Duodenal mucosa (tissue), 2 donors: Measurements from ENCODE around the gene NAGA.

Source experiments
- H3K27ac ChIP-seq: one replicate; pipeline ENCODE4 v1.7.0; 2013; ENCODE audit warnings: low read depth, low read length
- H3K27me3 ChIP-seq, 2 donors: one replicate each; pipeline ENCODE4 v1.7.0; 2013; ENCODE audit warnings: low read length in 2 of 2, control low read depth in 1 of 2; ENCODE audit not compliant: insufficient read depth in 2 of 2, control insufficient read depth in 1 of 2
- H3K36me3 ChIP-seq, 2 donors: one replicate each; pipeline ENCODE4 v1.7.0; 2013; ENCODE audit warnings: low read length in 2 of 2, control low read depth in 1 of 2; ENCODE audit not compliant: insufficient read depth in 2 of 2, control insufficient read depth in 1 of 2
- H3K4me1 ChIP-seq, 2 donors: one replicate each; pipeline ENCODE4 v1.7.0; 2013; ENCODE audit warnings: low read length in 2 of 2, control low read depth in 1 of 2; ENCODE audit not compliant: insufficient read depth in 2 of 2, control insufficient read depth in 1 of 2
- H3K4me3 ChIP-seq, 2 donors: one replicate each; pipeline ENCODE4 v1.7.0; 2013; ENCODE audit warnings: low read length in 2 of 2, low read depth in 1 of 2
- H3K9ac ChIP-seq, 2 donors: one replicate each; pipeline ENCODE4 v1.7.0; 2013; ENCODE audit warnings: low read length in 2 of 2, low read depth in 1 of 2
- H3K9me3 ChIP-seq, 2 donors: one replicate each; pipeline ENCODE4 v1.7.0; 2013; ENCODE audit warnings: low read length in 2 of 2, control low read depth in 1 of 2; ENCODE audit not compliant: control insufficient read depth in 1 of 2

Gene NAGA

DNA sequence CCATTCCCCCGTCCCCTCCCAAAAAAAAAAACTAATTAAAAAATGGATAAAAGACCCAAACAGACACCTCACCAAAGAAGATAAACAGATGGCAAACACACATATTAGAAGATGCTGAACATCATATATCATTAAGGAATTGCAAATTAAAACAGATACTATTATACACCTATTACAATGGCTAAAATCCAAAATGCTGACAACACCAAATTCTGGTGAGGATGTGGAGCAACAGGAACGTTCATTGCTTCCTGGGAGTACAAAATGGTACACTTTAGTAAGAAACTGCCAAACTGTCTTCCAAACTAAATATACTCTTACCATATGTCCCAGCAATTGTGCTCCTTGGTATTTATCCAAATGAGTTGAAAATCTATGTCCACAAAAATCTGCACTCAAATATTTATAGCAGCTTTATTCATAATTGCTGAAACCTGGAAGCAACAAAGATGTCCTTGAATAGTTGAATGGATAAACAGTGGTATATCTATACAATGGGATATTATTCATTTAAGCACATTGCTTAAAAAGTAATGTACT lies 19.9 kb downstream of the NAGA start:
- Histone ChIP-seq H3K36me3 (no peaks in the 10 kb centered on the region), H3K9me3 (no peaks in the 10 kb centered on the region), H3K4me3 (no peak overlapping the region), H3K27ac (no peak overlapping the region), H3K9ac (no peak overlapping the region), H3K27me3 (no peaks in the 10 kb centered on the region), H3K4me1 (no peaks in the 10 kb centered on the region)

DNA sequence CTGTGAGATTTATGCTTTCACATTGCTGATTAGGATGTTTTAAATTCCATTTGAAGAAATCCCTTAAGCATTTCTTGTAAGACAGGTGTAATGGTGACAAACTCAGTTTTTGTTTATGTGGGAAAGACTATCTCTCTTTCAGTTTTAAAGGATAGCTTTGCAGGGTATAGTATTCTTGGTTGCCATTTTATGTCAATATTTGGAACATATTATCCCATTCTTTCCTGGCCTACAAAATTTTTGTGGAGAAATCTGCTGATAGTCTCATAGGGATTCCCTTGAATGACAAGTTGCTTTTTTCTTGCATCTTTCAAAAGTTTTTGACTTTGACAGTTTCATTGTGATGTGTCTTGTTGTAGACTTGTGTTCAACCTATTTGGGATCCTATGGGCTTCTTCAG lies 28.8 kb downstream of the NAGA start:
- peaks cover 8 to 9% of the 10 kb centered on the region in 2 donors for H3K9me3 ChIP-seq
- H3K4me3 ChIP-seq: no peak overlapping the region
- no peak overlapping the region for H3K27ac ChIP-seq
- H3K36me3 ChIP-seq: no peaks in the 10 kb centered on the region
- no peaks in the 10 kb centered on the region for H3K27me3 ChIP-seq
- H3K4me1 ChIP-seq: no peaks in the 10 kb centered on the region
- no peak overlapping the region for H3K9ac ChIP-seq

GRCh38 chr22:42039271-42039670 lies 31.3 kb downstream of the NAGA start:
- Histone ChIP-seq H3K9me3 (peaks cover 8 to 9% of the 10 kb centered on the region in 2 donors), H3K27me3 (no peaks in the 10 kb centered on the region), H3K4me3 (no peak overlapping the region), H3K27ac (no peak overlapping the region), H3K36me3 (no peaks in the 10 kb centered on the region), H3K4me1 (no peaks in the 10 kb centered on the region), H3K9ac (no peak overlapping the region)

DNA sequence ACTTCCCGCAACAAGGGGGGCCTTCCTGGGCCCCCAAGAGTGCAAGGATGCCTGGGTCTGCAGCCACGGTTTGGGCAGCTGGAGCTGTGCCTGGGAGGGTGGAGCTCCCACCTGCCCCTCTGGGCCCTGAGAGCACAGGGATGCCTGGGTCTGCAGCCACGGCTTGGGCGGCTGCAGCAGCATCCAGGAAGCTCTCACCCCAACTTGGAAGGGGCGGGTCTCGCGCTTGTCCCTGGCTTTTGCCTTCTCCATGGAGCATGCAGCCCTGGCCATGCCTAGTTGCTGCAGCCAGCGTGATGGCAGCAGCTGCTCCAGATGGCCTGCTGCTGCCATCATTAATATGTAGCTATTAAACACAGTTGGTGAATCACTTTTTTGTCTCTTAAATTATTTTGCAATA lies 35.4 kb downstream of the NAGA start:
- H3K27me3 ChIP-seq: no peaks in the 10 kb centered on the region
- H3K4me3 ChIP-seq: no peak overlapping the region
- no peaks in the 10 kb centered on the region for H3K36me3 ChIP-seq
- H3K9ac ChIP-seq: no peak overlapping the region
- H3K9me3 ChIP-seq: peaks cover 4 to 8% of the 10 kb centered on the region in 2 donors
- H3K27ac ChIP-seq: no peak overlapping the region
- no peaks in the 10 kb centered on the region for H3K4me1 ChIP-seq

DNA sequence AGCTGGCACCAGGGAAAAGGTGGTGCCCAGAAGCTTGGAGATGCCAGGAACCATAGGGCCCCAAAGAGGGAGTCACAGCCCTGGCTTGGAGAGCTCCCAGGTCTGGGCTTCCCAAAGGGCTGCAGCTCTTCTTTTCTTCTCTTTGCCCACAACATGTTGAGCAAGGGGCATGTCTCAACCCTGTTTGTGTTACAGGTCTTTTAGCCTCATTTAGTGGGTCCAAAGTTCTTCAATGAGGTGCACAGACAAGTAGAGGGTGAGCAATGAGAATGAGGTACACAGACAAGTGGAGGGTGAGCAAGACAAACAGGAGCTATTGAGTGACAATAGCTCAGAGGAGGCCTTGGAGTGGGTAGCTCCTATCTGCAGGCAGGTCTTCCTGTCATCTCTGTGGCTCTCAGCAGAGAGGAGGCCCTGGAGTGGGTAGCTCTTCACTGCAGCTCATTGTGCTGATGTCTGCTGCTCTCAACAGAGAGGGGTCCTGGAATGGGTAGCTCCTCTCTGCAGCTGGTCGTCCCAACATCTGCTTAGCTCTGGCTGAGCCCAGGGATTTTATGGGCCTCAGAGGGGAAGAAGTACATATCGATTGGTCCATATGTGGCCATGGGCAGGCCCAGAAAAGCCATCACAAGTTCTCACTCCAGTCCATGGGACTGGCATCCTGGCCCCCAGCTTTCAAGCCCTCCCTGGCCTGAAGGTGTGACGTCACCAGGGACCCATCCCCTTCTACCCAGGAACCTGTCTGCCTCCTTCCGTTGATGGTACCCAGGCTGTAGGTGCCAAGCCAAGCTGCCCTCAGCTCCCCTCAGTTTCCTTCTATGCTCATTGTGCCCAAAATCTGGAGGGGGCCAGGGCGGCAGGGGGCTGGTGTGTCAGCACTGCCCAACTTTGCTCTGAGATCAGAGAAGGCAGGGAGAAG lies 37.1 kb downstream of the NAGA start:
- Histone ChIP-seq H3K9ac (no peak overlapping the region), H3K4me1 (no peaks in the 10 kb centered on the region), H3K36me3 (no peaks in the 10 kb centered on the region), H3K9me3 (peaks cover 4 to 8% of the 10 kb centered on the region in 2 donors), H3K27me3 (no peaks in the 10 kb centered on the region), H3K4me3 (no peak overlapping the region), H3K27ac (no peak overlapping the region)

DNA sequence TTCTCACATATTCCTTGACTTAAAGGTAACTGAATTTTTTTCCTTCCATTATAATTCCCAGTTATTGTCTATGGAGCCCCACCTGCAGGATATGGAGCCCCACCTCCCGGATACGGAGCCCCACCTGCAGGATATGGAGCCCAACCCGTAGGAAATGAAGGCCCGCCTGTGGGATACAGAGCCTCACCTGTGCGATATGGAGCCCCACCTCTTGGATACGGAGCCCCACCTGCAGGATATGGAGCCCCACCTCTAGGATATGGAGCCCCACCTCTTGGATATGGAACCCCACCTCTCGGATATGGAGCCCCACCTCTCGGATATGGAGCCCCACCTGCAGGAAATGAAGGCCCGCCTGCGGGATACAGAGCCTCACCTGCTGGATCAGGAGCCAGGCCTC lies 43.9 kb downstream of the NAGA start:
- Histone ChIP-seq H3K4me3 (no peak overlapping the region), H3K27me3 (no peaks in the 10 kb centered on the region), H3K9ac (no peak overlapping the region), H3K27ac (no peak overlapping the region), H3K36me3 (no peaks in the 10 kb centered on the region), H3K4me1 (peaks cover 9 to 11% of the 10 kb centered on the region in 2 donors), H3K9me3 (no peaks in the 10 kb centered on the region)

DNA sequence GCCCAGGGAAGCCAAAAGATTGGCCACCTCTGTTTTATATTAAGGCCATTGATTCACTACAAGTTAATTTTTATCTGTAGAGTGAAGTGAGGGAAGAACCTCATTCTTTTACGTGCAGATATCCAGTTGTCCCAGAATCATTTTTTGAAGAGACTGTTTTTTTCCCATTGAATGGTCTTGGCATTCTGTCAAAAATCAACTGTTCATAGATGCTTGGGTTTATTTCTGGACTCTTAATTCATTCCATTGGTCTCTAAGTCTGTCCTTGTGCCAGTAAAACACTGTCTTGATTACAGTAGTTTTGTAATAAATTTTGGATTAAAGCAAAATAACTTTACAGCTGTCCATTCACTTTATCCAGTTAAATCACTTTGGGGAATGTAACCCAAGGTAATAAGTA lies 45.2 kb downstream of the NAGA start:
- Histone ChIP-seq H3K4me1 (peaks cover 9 to 11% of the 10 kb centered on the region in 2 donors), H3K36me3 (no peaks in the 10 kb centered on the region), H3K4me3 (no peak overlapping the region), H3K9me3 (no peaks in the 10 kb centered on the region), H3K27ac (no peak overlapping the region), H3K27me3 (no peaks in the 10 kb centered on the region), H3K9ac (no peak overlapping the region)

DNA sequence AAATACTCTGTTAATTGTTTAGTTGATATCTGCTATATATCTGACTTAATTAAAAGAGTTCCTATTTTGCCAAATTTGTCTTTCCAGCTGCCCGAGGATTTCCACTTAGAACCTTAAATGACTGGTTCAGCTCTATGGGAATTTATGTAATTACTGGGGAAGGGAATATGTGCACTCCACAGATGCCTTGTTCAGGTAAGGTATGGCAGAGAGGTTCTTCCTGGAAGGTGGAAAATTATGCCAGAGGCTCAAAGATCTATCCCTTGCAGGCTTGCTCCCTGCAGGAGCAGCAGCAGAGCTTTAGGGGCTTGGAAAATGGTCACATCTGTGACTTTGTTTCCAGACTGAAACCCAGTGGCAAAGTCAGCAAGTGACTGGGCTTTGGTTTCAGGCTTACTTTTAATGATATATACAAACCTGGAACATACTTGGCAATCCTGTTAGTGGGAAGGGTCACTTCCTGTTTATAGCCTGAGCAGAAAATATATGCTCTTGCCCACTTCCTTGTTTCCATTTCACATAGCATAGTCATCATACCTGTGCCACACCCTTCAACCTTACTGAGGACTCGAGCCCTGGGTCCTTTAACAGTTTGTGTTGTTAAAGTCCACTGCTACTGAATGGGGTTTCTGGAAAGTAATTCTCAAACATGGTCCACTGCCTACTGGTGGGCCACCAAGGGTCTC lies 48.3 kb downstream of the NAGA start:
- H3K9ac ChIP-seq: no peak overlapping the region
- no peaks in the 10 kb centered on the region for H3K36me3 ChIP-seq
- H3K27ac ChIP-seq: no peak overlapping the region
- H3K9me3 ChIP-seq: no peaks in the 10 kb centered on the region
- H3K27me3 ChIP-seq: no peaks in the 10 kb centered on the region
- H3K4me1 ChIP-seq: peaks cover 9 to 11% of the 10 kb centered on the region in 2 donors
- H3K4me3 ChIP-seq: no peak overlapping the region

- no peak overlapping the region for H3K9ac ChIP-seq
- no peak overlapping the region for H3K27ac ChIP-seq
- H3K4me3 ChIP-seq: no peak overlapping the region
- H3K27me3 ChIP-seq: no peaks in the 10 kb centered on the region
- H3K9me3 ChIP-seq: no peaks in the 10 kb centered on the region
- peaks cover 9 to 11% of the 10 kb centered on the region in 2 donors for H3K4me1 ChIP-seq
- H3K36me3 ChIP-seq: no peaks in the 10 kb centered on the region
Measured at GRCh38 chr22:42021571-42021970, 49.0 kb downstream of the NAGA start.

- Histone ChIP-seq H3K4me3 (no peak overlapping the region), H3K9ac (no peak overlapping the region), H3K36me3 (no peaks in the 10 kb centered on the region), H3K4me1 (peaks cover 9 to 11% of the 10 kb centered on the region in 2 donors), H3K9me3 (no peaks in the 10 kb centered on the region), H3K27me3 (no peaks in the 10 kb centered on the region), H3K27ac (no peak overlapping the region)
Measured at GRCh38 chr22:42018224-42018623, 52.4 kb downstream of the NAGA start.
